CMK (cell line): ENCODE data around the gene NYAP1.
"Not testable (repeated sequence)": the region's sequence is repeated elsewhere in the genome, so short reads cannot be mapped to it uniquely, and the experiment has no call there.

Source experiments
- DNase-seq: peaks from one replicate; pipeline ENCODE4 v3.0.0-alpha.2; 2010; ENCODE audit warnings: low read depth

Gene NYAP1

DNA sequence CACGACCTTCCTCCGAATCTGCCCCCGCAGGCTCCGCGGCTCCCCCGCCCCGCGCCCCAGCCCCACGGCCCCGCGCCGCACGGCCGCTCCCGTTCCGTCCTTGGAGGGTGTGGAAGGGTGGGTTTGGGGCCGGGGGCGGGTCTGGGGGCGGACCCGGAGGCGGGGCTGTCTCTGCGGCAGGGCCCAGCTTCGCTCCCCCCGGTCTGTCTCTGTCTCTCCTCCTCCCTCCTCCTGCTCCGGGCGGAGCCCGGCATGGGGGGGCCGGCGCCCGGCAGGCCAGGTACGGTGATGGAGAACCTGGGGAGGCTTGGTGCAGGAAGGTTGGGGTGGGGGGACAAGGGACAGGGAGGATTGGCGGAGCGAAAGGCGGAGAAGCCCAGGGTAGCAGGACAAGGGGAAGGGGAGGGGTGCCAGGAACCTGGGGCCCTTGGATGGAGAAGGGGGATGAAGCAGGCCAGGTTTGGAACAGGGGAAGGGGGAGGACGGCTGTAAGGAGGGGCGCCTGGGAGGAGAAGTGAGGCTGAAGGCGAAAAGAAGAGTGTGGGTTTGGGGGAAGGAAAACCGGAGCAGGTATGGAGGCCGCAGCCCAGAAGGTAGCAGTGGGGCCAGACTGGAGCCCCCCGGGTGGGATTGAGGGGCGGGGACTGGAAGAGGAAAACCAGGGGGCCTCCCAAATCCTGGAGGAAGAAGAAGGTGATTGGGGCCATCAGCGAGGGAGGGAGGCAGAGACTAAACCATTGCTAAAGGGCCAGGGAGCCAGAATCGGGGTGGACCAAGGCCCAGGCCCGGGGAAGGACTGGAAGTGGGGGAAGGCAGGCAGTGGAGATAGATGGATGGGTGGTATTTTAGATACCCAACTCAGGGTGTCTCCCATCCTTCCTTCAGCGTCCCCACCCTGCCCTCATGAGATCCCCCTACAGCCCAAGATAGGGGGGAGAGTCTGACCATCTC lies at the start of gene NYAP1:
Gene NYAP1 (plus strand): TSS at position 206 of the 951 bp plus-strand sequence. CDS start 1,385 bp downstream, outside the sequence.
- no peak for DNase-seq

DNA sequence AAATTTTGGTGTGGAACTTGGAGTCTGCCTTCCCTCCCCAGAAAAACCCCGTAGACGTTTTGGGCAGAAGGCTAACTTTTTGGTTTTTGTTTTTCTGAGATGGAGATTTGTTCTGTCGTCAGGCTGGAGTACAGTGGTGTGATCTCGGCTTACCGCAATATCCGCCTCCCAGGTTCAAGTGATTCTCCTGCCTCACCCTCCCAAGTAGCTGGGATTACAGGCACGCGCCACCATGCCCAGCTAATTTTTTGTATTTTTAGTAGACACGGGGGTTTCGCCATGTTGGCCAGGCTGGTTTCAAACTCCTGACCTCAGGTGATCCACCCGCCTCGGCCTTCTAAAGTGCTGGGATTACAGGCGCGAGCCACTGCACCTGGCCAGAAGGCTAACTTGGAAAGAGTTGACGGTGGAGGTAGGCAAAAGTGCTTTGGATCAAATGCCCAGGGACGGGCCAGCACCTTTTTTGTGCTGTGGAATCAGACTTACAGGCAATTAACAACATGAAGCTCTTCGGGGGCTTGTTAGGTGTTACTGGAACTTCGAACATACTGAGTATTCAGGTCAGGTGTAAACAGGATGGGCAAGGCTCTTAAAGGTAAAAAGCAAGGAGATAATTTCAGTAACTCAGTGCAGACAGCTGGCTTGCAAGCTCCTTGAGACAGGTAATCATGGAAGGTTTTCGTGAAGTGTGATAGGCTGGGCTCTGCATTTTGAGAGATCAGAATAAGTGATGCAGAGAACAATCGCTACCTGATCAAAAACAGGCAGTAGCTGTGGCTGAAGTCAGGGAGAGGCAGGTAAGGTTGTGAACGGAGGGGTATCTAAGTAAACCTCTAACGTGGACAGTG lies 49.2 kb upstream of the NYAP1 start:
- DNase-seq, result no peak

GRCh38 chr7:100435401-100436304 lies 48.1 kb upstream of the NYAP1 start:
- DNase-seq, result no peak

DNA sequence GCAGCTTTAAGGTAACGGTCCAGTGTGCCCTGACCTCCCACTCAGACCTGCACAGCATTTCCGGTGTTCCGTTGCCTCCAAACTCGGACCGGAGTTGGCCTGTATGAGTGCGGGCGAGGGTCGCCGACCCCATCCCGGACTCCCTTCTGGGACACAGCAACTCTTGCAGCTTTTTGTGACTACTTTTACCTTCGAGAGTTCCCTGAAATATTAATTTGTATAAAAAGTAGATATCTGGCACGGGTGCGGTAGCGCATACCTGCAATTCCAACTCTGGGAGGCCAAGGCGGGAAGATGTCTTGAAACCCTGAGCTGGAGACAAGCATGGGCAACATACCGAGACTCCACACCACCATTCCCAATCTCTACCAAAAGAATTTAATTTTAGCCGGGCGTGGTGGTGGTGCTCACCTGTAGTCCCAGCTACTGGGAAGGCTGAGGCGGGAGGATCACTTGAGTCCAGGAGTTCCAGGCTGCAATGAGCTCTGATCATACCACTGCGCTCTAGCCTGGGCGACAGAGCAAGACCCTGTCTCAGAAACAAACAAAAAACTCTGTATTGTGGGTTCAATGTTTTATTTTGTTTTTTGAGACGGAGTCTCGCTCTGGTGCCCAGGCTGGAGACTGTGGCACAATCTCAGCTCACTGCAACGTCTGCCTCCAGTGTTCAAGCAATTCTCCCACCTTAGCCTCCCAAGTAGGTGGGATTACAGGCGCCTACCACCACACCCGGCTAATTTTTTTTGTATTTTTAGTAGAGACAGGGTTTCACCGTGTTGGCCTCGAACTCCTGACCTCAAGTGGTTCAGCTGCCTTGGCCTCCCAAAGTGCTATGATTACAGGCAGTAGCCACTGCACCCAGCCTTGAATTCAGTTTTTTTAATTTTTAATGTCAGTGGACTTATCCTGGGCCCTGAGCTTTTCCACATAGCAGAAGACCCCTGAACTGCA lies 46.3 kb upstream of the NYAP1 start:
- DNase-seq, result no peak

DNA sequence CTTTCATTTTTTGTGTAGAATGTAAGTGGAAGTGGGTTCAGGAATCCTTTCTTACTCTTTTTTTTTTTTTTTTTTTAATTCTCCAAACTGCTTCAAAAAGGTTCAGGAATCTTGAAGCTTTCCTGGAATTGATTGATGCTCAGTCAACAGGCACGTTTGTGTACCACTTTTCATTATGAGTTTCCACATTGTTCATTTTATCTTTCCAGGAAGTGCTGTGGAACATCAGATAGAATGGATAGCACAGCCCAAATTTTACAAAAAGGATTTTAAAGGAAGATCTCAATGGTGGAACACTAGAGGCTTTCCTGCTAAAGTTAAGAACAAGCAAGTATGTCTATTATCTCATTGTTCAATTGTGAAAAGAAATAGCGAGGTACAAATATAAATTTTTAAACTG lies 45.6 kb upstream of the NYAP1 start:
- no peak for DNase-seq

DNA sequence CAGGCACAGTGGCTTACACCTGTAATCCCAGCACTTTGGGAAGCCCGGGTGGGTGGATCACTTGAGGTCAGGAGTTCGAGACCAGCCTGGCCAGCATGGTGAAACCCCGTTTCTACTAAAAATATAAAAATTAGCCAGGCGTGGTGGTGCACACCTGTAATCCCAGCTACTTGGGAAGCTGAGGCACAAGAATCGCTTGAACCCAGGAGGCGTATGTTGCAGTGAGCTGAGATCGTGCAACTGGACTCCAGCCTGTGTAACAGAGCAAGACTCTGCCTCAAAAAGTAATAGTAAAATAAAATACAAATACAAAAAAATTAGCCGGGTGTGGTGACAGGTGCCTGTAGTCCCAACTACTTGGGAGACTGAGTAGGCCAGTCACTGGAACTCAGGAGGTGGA lies 45.0 kb upstream of the NYAP1 start:
- DNase-seq, result not testable (repeated sequence)

DNA sequence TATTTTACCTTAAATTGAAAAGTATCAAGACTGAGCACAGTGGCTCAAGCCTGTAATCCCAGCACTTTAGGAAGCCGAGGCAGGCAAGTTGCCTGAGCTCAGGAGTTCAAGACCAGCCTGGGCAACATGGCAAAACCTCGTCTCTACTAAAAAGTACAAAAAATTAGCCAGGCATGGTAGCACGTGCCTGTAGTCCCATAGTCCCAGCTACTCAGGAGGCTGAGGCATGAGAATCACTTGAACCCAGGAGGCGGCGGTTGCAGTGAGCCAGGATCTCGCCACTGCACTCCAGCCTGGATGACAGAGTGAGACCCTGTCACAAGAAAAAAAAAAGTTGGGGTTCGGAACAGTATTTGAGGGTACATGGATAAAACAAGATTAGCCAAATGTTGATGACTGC lies 44.5 kb upstream of the NYAP1 start:
- DNase-seq, result not testable (repeated sequence)

DNA sequence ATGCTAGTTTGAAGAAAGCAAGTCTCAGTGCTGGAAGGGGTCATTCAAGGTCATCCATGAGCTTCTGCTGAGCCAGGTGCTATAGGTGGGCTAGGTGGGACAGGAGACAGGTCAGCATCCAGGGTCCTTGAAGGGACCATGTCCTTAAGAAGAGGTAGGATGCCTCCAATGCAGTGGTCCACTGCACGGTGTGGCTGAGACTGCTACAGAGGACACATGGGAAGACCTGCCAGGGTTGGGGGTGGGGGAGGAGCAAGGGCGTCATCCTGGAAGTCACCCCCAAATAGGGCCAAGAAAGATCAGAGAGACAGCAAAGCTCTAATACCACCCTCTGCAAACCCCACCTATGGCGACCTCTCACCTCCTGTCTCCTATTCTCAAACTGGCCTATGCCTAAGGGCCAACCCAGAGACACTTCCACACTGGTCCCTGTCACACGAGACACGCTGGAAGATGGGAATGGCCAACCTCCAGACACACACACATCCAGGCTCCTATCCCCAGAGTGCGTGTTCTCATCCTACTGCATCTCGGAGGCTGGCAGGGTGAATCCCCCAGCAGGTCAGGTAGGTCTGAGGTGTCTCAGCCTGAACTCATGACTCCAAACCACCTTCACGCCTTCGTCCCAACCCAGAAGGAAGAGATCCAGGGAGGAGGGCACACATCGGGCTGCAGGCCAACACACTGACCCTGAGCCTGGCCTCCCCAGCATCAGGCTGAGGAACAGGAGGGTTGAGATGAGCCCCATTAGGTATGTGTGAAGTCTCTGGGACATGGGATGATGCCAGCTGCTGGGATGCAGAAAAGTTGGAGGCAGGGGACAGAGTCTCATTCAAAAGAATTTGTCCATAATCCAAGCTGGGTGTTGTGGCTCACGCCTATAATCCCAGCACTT lies 41.8 kb upstream of the NYAP1 start:
- no peak for DNase-seq

- DNase-seq, result no peak
Measured at GRCh38 chr7:100443096-100443840, 40.5 kb upstream of the NYAP1 start.

- peak; percentile 65 for DNase-seq
Measured at GRCh38 chr7:100444311-100445278, 39.1 kb upstream of the NYAP1 start.

- DNase-seq, result no peak
Measured at GRCh38 chr7:100446040-100446439, 37.7 kb upstream of the NYAP1 start.

DNA sequence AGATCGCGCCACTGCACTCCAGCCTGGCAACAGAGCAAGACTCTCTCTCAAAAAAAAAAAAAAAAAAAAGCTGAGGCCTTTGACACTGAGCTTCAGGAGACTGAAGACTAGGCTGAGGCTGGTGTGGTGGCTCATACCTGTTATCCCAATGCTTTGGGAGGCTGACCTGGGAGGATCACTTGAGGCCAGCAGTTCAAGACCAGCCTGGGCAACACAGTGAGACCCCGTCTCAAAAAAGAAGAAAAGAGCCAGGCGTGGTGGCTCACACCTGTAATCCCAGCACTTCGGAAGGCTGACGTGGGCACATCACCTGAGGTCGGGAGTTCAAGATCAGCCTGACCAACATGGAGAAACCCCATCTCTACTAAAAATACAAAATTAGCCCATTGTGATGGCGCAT lies 36.4 kb upstream of the NYAP1 start:
- not testable (repeated sequence) for DNase-seq

DNA sequence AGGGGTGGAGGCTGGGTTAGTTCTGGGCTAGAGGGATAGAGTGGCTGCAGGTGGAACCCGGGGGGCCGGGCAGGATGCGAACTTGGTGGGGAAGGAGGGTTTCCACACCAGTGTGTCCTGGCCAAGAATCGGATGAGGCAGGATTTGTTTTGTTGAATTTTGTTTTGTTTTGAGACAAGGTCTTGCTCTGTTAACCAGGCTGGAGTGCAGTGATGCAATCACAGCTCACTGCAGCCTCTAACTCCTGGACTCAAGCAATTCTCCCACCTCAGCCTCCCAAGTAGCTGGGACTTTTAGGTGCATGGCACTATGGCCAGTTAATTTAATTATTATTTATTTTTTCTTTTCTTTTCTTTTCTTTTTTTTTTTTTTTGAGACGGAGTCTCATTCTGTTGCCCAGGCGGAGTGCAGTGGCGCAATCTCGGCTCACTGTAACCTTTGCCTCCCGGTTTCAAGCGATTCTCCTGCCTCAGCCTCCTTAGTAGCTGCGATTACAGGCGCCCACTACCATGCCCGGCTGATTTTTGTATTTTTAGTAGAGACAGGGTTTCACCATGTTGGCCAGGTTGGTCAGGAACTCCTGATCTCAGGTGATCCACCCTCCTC lies 34.4 kb upstream of the NYAP1 start:
- no peak for DNase-seq

- no peak for DNase-seq
Measured at GRCh38 chr7:100452513-100452912, 31.2 kb upstream of the NYAP1 start.

GRCh38 chr7:100453854-100454253 lies 29.9 kb upstream of the NYAP1 start:
- not testable (repeated sequence) for DNase-seq

DNA sequence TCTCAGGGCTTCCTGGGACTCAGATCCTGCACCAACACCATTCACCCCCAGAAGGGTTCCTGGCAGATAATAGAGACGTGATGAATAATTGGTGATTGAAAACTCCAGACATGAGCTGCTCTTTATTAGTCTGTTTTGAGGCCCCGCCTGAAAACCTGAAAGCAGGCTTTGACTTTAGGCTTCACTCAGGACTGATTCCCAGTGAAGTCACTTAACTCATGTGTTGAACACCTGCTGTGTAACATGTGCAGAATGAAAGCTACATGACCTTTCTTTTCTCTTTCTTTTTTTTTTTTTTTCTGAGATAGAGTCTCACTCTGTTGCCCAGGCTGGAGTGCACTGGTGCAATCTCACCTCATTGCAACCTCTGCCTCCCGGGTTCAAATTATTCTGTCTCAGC lies 28.5 kb upstream of the NYAP1 start:
- no peak for DNase-seq

DNA sequence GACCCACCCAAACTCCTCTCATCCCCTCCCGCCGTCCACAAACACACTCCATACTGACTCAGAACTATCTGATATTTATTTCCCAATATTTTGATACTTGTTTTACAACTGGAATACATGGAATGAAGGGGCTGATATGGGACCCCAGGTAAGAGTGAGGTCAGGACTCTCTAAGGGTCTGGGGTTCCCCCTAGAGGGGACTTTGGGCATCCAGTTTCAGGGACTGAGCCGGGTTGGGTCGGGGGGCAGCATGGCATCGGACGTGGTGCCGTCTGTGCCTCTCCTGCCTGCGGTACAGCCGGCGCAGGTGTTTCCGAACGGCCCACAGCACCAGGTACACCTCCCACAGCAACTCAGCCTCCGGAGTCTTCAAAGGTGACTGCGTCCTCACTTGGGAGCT lies 27.2 kb upstream of the NYAP1 start:
- no peak for DNase-seq
